ENCODE data around the gene MSL3.

The MSL3 gene, protein sequence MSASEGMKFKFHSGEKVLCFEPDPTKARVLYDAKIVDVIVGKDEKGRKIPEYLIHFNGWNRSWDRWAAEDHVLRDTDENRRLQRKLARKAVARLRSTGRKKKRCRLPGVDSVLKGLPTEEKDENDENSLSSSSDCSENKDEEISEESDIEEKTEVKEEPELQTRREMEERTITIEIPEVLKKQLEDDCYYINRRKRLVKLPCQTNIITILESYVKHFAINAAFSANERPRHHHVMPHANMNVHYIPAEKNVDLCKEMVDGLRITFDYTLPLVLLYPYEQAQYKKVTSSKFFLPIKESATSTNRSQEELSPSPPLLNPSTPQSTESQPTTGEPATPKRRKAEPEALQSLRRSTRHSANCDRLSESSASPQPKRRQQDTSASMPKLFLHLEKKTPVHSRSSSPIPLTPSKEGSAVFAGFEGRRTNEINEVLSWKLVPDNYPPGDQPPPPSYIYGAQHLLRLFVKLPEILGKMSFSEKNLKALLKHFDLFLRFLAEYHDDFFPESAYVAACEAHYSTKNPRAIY

GRCh38 chrX:11757719-11758399, at the start of gene MSL3:
MSL3 (plus strand) TSS chrX:11758237; CDS start chrX:11758264, 27 bp downstream.
- DNase-seq, result peak; percentile 53

GRCh38 chrX:11722304-11722703, 35.7 kb upstream of the MSL3 start:
- DNase-seq, result no peak

DNA sequence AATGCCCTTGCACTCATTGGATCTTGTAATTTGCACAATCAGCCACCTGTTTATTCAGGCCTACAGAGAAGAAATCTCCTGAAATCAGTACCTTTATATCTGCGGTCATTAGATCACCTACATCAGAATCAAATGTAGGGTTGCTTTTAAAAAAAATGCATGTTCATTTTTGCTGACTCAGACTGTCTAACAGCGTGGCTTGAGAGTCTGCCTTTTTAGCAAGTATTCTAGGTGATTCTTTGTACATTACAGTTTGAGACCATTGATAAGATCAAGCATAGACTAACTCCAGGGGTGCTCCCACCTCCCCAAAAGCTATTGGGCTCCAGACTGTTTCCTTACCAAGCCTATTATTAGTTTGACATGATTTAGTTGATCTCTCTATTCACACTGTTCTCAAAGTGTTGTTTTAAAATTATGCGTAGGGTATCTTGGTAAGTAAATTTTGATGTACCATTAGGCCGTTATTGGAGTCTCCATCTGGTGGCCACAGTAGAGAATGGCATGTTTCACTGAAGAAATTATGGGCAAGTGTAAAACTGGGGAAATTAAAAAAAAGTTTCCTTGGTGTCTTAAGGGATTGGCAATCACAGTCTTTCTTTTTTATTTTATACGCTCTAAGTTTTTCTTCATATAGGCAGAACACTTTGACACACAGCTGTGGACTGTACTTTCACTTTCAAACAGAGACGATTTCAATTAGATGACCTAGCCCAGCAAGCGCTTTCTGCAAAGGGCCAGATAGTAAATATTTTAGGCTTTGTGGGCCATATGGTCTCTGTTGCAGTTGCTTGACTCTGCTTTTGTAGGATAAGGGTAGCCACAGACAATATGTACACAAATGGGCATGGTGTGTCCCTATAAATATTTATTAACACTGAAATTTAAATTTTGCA, 33.7 kb upstream of the MSL3 start:
- DNase-seq, result no peak

- no peak for DNase-seq
Measured at GRCh38 chrX:11725631-11726442, 32.2 kb upstream of the MSL3 start.

- DNase-seq, result no peak
Measured at GRCh38 chrX:11728556-11728955, 29.5 kb upstream of the MSL3 start.

GRCh38 chrX:11733614-11734013, 24.4 kb upstream of the MSL3 start:
- DNase-seq, result no peak

GRCh38 chrX:11739776-11740175, 18.3 kb upstream of the MSL3 start:
- DNase-seq, result no peak

GRCh38 chrX:11740794-11741193, 17.2 kb upstream of the MSL3 start:
- no peak for DNase-seq

DNA sequence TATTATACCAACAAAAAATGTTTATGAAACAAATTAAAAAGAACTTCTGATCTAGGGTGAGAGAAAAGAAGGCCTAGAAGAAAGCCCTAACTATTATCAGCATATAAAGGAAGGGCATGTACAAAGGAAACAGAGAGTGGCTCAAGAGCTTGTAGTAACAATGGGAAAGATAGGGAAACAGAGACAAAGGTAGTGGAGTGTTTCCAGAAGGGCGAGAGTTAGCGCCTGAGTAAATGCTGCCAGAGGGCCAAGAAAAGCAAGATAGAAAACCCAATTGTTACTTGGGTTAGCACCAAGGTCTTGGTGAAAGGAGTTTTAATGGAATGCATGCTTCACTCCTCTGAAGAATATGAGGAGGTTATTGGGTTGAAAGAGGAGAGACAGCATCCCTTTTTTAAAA, 16.5 kb upstream of the MSL3 start:
- no peak for DNase-seq

DNA sequence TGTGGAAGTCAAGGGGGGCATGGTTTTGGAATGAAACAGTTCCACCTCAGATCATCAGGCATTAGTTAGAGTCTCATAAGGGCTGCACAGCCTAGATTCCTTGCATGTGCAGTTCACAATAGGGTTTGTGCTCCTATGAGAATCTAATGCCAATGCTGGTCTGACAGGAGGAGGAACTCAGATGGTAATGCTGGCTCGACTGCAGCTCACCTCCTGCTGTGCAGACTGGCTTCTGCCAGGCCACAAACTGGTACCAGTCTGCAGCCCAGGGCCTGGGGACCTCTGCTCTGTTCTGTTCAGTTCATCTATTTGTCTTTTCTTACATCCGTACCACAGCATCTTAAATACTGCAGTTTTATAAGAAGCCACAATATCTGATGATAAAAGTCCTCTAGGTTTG, 12.2 kb upstream of the MSL3 start:
- no peak for DNase-seq

- DNase-seq, result no peak
Measured at GRCh38 chrX:11750046-11750445, 8.0 kb upstream of the MSL3 start.

- DNase-seq, result no peak
Measured at GRCh38 chrX:11750694-11751093, 7.3 kb upstream of the MSL3 start.

GRCh38 chrX:11751261-11751660, 6.8 kb upstream of the MSL3 start:
- DNase-seq, result no peak

- DNase-seq, result no peak
Measured at GRCh38 chrX:11753668-11754067, 4.4 kb upstream of the MSL3 start.

DNA sequence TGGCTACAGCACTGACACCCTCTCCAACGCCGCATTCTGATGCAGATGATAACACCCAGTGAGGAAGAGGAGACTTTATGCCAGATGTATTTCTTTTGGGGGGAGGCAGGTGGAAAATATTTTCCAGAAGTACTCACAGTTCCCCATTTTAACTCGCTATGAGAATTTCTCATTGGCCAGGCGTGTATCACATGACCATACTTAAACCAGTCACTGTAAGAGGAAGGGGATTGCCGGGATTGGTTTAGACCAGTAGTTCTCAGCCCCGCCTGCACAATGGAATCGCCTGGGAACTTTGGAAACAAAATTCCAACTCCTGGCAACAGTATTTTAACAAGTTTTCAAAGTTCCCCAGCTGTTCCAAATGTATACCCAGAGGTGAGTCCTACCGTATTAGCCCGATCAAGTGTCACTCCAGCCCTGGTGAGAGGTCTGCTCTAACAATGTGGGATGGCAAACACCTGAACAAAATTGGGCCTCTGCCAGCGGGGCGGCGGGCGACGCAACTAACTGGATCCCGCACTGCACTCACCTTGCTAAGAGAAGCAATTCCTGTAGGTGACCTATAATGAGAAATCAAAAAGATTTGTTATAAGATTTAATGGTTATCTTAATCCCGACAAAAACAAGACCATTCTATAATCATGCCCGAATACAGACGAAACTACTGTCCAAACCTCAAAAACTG, 2.9 kb upstream of the MSL3 start:
- no peak for DNase-seq

- no peak for DNase-seq
Measured at GRCh38 chrX:11755724-11756123, 2.3 kb upstream of the MSL3 start.

DNA sequence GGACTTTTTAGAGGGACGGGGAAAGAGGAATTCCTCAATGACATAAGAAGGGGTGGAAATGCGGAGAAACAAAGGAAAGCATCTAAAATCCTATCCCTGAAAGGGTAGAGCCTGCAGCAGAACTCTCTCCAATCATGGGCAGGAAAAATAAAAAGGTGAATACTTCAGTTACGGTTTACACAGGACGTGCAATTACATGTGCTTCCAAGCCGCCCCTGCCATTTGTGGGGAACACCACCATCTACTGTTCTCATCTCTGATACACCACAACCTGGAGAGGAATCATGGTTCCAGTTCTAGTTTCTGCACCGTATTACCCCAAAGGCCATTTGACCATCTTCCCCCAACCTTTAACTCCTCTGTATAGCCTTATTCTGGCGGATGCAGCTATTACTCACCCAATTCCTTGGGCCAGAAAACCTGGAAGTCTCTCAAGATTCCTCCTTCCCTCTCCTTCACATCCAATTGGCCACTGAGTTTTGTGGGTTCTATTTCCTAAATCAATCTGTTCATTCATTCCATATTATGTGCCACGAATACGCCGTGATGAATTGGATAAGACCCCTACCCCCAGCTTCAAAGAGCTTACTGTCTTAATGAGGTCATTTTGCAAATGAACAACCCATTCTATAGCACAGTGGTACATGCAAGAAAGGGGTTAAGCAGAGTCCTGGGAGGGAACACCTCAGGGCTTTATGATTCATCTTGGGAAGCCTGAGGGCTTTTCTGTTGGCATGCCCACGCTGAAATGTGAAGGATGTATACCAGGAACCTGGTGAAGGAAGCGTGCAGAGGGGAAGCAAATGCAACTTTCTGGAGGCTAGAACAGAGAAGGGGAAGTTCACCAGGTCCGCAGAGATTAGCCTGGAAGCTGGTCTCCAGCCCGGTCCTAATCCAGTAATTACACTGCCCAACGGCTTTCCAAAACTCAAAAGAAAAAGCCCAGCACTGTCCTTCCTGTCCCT, 1.4 kb upstream of the MSL3 start:
- no peak for DNase-seq

GRCh38 chrX:11757397-11757718, 679 bp upstream of the MSL3 start:
- DNase-seq, result no peak

DNA sequence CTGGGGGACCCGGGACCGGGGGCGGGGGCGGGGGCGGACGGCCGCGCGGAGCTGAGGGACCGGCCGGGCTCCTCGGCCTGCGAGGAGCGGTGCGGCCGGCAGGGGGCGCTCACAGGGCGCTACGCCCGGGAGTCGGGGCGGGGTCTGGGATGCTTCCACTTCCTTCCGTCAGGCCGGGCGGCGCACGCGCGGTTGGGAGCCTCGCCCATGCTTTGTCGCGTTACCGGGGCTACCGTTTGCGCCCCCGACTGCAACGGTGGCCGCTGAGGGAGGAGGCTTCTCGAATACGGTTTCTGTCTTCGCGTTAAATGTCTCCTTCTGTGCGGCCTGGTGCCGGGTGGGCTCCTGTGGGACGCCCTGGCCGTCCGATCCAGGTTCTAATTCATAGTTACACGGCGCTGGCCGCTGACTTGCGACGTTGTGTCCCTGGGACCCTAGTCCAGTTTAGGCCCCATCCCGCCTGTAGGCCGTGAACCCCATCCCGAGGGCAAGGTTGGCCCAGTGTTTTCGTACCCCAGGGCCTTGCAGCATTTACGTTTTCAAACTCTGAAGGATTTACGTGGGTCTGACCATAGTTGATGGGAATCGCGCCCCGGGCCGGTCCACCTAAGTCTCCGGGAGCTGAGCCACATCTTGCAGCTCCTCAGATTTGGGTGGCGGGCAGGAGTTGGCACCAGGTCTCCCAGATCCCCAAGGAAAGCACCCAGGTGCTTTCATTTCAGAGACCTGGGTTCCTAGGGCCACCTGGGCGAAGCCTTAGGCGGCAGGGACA, 549 bp downstream of the MSL3 start:
- DNase-seq, result peak; percentile 86

GRCh38 chrX:11759172-11759460, 1.1 kb downstream of the MSL3 start:
- no peak for DNase-seq
